Loucy (cell line): ENCODE data around the gene SYPL1.

Experiments
- H2AFZ ChIP-seq: fragments of 200-600 bp; sonication (generic); 2 replicates; pipeline ENCODE4 v1.6.0; 2016; ENCODE audit warnings: antibody characterized with exemption, mild to moderate bottlenecking, low read length, moderate library complexity
- H3F3A ChIP-seq: fragments of 200-600 bp; 2 replicates; pipeline ENCODE4 v1.6.0; 2016; ENCODE audit warnings: antibody characterized with exemption, low read depth, mild to moderate bottlenecking
- H3K27me3 ChIP-seq: fragments of 200-600 bp; sonication (generic); 2 replicates; pipeline ENCODE4 v1.6.1; 2014; ENCODE audit warnings: low read length, mild to moderate bottlenecking; ENCODE audit not compliant: insufficient read depth, poor library complexity, severe bottlenecking
- H3K36me3 ChIP-seq: fragments of 200-600 bp; sonication (generic); 2 replicates; pipeline ENCODE4 v1.6.1; 2016; ENCODE audit warnings: low read length; ENCODE audit not compliant: insufficient read depth
- H3K4me1 ChIP-seq: fragments of 200-600 bp; sonication (generic); 2 replicates; pipeline ENCODE4 v1.5.1; 2014; ENCODE audit warnings: low read length, mild to moderate bottlenecking; ENCODE audit not compliant: insufficient read depth, poor library complexity, severe bottlenecking
- H3K4me2 ChIP-seq: fragments of 200-600 bp; sonication (generic); 2 replicates; pipeline ENCODE4 v1.6.0; 2014; ENCODE audit warnings: antibody characterized with exemption, low read length, low read depth, mild to moderate bottlenecking; ENCODE audit not compliant: poor library complexity, severe bottlenecking
- H3K4me3 ChIP-seq: fragments of 200-600 bp; sonication (generic); 2 replicates; pipeline ENCODE4 v1.5.1; 2014; ENCODE audit warnings: low read length, mild to moderate bottlenecking, mixed read lengths; ENCODE audit not compliant: poor library complexity, severe bottlenecking
- H3K79me2 ChIP-seq: fragments of 200-600 bp; sonication (generic); 2 replicates; pipeline ENCODE4 v1.6.1; 2014; ENCODE audit warnings: low read length; ENCODE audit not compliant: insufficient read depth
- H3K9ac ChIP-seq: fragments of 200-600 bp; sonication (generic); 2 replicates; pipeline ENCODE4 v1.6.0; 2014; ENCODE audit warnings: mild to moderate bottlenecking, low read depth, low read length, moderate library complexity; ENCODE audit not compliant: poor library complexity, severe bottlenecking
- H3K9me2 ChIP-seq: fragments of 200-600 bp; sonication (generic); replicated peaks from 2 replicates; pipeline ENCODE4 v1.6.1; 2016; ENCODE audit warnings: low read depth, low read length, mixed read lengths
- H3K9me3 ChIP-seq: fragments of 200-600 bp; sonication (generic); 2 replicates; pipeline ENCODE4 v1.6.1; 2014; ENCODE audit warnings: mild to moderate bottlenecking, antibody characterized with exemption, low read length, low read depth; ENCODE audit not compliant: insufficient read depth
- H4K20me1 ChIP-seq: fragments of 200-600 bp; sonication (generic); 2 replicates; pipeline ENCODE4 v1.6.0; 2014; ENCODE audit warnings: antibody characterized with exemption, low read length, mild to moderate bottlenecking; ENCODE audit not compliant: insufficient read depth, poor library complexity, severe bottlenecking
- EZH2phosphoT487 ChIP-seq: fragments of 200-600 bp; IDR thresholded peaks from 2 replicates; pipeline ENCODE4 v1.6.1; 2018; ENCODE audit warnings: antibody characterized with exemption, mild to moderate bottlenecking, moderate library complexity, borderline replicate concordance
- TF ChIP-seq, protein P1 (sequence below): fragments of 200-600 bp; sonication (generic); conservative IDR thresholded peaks from 2 replicates; pipeline ENCODE4 v1.5.1; 2014; ENCODE audit warnings: mild to moderate bottlenecking, antibody characterized with exemption, low read length

Gene SYPL1

GRCh38 chr7:106100863-106101629 lies 11.1 kb downstream of the SYPL1 start:
- Histone ChIP-seq H3F3A (no peaks in the 10 kb centered on the region), H3K27me3 (no peaks in the 10 kb centered on the region), H3K79me2 (peaks cover 88% of the 10 kb centered on the region), H3K36me3 (peaks cover 30% of the 10 kb centered on the region; the same call in 1 of the 2 replicates), H3K4me1 (peaks cover 71% of the 10 kb centered on the region), H3K9ac (peak overlapping the region; percentile 8), H2AFZ (no peak overlapping the region), H3K9me3 (no peaks in the 10 kb centered on the region), H3K4me2 (peak overlapping the region; percentile 94), H3K9me2 (no peaks in the 10 kb centered on the region), H3K4me3 (peak overlapping the region; percentile 5), H4K20me1 (peaks cover 85% of the 10 kb centered on the region)
- no peak for TF ChIP-seq EZH2phosphoT487
- TF ChIP-seq, protein P1, sequence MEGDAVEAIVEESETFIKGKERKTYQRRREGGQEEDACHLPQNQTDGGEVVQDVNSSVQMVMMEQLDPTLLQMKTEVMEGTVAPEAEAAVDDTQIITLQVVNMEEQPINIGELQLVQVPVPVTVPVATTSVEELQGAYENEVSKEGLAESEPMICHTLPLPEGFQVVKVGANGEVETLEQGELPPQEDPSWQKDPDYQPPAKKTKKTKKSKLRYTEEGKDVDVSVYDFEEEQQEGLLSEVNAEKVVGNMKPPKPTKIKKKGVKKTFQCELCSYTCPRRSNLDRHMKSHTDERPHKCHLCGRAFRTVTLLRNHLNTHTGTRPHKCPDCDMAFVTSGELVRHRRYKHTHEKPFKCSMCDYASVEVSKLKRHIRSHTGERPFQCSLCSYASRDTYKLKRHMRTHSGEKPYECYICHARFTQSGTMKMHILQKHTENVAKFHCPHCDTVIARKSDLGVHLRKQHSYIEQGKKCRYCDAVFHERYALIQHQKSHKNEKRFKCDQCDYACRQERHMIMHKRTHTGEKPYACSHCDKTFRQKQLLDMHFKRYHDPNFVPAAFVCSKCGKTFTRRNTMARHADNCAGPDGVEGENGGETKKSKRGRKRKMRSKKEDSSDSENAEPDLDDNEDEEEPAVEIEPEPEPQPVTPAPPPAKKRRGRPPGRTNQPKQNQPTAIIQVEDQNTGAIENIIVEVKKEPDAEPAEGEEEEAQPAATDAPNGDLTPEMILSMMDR = no peak

DNA sequence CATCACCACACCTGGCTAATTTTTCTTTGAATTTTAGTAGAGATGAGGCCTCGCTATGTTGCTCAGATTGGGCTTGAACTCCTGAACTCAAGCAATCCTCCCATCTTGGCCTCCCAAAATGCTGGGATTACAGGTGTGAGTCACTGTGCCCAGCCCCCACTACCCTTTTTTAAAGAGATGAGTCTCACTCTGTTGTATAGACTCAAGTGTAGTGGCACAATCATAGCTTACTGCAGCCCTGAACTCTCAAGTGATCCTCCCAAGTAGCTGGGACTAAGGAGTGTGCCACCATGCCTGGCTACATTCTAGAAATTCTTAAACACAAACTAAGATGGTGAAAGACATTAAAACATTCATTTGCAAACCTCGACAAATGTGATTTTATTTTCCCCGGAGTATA lies 12.6 kb downstream of the SYPL1 start:
- TF ChIP-seq EZH2phosphoT487 = no peak
- TF ChIP-seq, protein P1 = no peak
- Histone ChIP-seq H3K27me3 (no peaks in the 10 kb centered on the region), H3K36me3 (peaks cover 44% of the 10 kb centered on the region; the same call in 1 of the 2 replicates), H3F3A (no peaks in the 10 kb centered on the region), H3K4me1 (peaks cover 58% of the 10 kb centered on the region), H3K79me2 (peaks cover 85% of the 10 kb centered on the region), H4K20me1 (peaks cover 70% of the 10 kb centered on the region), H3K4me3 (peak overlapping the region; percentile 5), H3K9me2 (no peaks in the 10 kb centered on the region), H3K4me2 (peak overlapping the region; percentile 94), H2AFZ (no peak overlapping the region), H3K9ac (no peak overlapping the region), H3K9me3 (no peaks in the 10 kb centered on the region)

- H3F3A ChIP-seq = no peaks in the 10 kb centered on the region
- H3K4me2 ChIP-seq = peak overlapping the region; percentile 94
- H3K4me1 ChIP-seq = peaks cover 57% of the 10 kb centered on the region
- no peaks in the 10 kb centered on the region for H3K9me3 ChIP-seq
- no peaks in the 10 kb centered on the region for H3K9me2 ChIP-seq
- H4K20me1 ChIP-seq = peaks cover 63% of the 10 kb centered on the region
- peaks cover 50% of the 10 kb centered on the region; the same call in 1 of the 2 replicates for H3K36me3 ChIP-seq
- no peak overlapping the region for H3K9ac ChIP-seq
- peaks cover 85% of the 10 kb centered on the region for H3K79me2 ChIP-seq
- H3K4me3 ChIP-seq = no peak overlapping the region
- H2AFZ ChIP-seq = no peak overlapping the region
- H3K27me3 ChIP-seq = no peaks in the 10 kb centered on the region
- TF ChIP-seq EZH2phosphoT487 = no peak
- TF ChIP-seq, protein P1 = no peak
Measured at GRCh38 chr7:106098889-106099288, 13.2 kb downstream of the SYPL1 start.
